Erythroblast (primary cell): ENCODE measurements around the gene ASMT.
"Not testable (repeated sequence)": the region's sequence is repeated elsewhere in the genome, so short reads cannot be mapped to it uniquely, and the experiment has no call there.

Experiments used
- DNase-seq, 2 experiments: peaks; one replicate each; lab custom pipeline; 2025; lab: John Stamatoyannopoulos, UW
- GATA1 ChIP-seq: IDR thresholded peaks from 2 replicates; pipeline ENCODE4 v1.6.1; 2011; ENCODE audit warnings: low read depth, mild to moderate bottlenecking, control low read depth, low read length, moderate library complexity
- POLR2A ChIP-seq: IDR thresholded peaks from 2 replicates; pipeline ENCODE4 v1.6.1; 2011; ENCODE audit warnings: mild to moderate bottlenecking, low read length

Gene ASMT, protein sequence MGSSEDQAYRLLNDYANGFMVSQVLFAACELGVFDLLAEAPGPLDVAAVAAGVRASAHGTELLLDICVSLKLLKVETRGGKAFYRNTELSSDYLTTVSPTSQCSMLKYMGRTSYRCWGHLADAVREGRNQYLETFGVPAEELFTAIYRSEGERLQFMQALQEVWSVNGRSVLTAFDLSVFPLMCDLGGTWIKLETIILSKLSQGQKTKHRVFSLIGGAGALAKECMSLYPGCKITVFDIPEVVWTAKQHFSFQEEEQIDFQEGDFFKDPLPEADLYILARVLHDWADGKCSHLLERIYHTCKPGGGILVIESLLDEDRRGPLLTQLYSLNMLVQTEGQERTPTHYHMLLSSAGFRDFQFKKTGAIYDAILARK

DNA sequence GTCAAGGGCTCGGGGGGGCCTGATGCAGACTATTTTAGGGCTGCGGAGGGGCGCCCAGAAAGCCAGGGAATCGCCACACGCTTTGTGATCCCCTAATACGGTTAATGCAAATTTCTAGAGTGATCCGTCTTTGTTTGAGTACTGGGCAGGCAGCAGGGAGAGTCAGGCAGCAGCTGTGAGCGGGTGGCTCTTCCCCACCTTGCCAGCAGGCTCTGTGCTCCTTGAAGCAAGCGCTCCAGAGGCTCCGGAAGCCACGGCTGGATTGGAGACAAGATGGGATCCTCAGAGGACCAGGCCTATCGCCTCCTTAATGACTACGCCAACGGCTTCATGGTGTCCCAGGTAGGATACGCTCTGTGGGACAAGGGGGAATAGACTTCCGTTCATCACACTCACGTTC, at the start of gene ASMT:
TSS of gene ASMT (plus strand) at position 133 of the 400 bp plus-strand sequence. CDS start at position 274, 141 bp downstream.
- no peak for DNase-seq
- TF ChIP-seq GATA1 (no peak), POLR2A (no peak)

DNA sequence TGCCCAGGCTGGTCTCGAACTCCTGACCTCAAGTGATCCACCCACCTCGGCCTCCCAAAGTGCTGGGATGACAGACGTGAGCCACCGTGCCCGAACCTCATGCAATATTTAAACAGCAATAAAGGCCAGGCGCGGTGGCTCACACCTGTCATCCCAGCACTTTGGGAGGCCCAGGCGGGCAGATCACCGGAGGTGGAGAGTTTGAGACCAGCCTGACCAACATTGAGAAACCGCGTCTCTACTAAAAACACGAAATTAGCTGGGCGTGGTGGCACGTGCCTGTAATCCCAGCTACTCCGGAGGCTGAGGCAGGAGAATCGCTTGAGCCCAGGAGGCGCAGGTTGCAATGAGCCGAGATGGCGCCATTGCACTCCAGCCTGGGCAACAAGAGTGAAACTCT, 40.7 kb upstream of the ASMT start:
- not testable (repeated sequence) for DNase-seq

DNA sequence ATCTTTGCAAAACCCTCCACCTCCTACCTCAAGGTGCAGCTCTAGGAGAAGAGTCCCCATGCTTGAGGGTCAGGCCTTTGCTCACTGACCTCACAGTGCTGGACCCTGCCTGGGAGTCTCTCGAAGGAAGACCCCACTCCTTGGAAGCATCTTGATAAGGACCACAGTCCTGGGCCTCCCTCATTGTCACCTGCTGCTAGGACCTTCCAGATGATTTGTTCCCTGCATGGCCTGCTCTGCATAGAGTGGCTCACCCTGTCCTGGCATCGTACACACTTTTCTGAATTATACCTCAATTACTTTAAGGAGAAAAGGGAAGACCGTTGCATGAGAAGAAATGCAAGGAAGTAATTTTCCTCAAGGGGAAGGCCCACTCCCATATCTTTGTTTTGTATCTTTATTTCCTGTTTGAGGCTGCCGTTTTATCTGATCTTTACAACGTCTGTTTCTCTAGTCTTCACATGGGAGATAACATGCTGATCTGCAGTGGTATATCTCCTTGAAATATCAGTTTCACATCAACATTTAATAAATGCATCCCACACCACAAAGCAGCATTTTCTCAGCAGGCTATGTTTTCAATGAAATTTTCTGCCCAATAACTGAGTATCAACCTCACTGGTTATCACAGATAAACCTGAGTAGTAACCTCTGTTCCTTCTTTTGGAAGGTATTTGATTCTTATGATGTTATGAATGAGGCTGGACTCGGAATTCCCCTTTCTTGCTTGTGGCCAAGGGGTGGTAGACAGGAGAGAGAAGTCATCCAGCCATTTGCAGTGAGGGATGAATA, 38.5 kb upstream of the ASMT start:
- no peak for DNase-seq
- TF ChIP-seq GATA1: no peak
- no peak for TF ChIP-seq POLR2A

DNA sequence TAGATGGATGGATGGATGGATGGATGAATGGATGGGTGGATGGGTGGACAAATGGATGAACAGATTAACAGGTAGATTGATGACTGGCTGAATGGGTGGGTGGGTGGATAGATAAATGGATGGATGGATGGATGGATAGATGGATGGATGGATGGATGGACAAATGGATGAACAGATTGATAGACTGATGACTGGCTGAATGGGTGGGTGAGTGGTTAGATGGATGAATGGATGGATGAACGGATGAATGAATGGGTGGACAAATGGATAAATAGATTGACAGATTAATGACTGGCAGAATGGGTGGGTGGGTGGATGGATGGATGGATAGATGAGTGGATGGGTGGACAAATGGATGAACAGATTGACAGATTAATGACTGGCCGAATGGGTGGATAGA, 37.0 kb upstream of the ASMT start:
- no peak for TF ChIP-seq GATA1
- no peak for TF ChIP-seq POLR2A
- no peak for DNase-seq

DNA sequence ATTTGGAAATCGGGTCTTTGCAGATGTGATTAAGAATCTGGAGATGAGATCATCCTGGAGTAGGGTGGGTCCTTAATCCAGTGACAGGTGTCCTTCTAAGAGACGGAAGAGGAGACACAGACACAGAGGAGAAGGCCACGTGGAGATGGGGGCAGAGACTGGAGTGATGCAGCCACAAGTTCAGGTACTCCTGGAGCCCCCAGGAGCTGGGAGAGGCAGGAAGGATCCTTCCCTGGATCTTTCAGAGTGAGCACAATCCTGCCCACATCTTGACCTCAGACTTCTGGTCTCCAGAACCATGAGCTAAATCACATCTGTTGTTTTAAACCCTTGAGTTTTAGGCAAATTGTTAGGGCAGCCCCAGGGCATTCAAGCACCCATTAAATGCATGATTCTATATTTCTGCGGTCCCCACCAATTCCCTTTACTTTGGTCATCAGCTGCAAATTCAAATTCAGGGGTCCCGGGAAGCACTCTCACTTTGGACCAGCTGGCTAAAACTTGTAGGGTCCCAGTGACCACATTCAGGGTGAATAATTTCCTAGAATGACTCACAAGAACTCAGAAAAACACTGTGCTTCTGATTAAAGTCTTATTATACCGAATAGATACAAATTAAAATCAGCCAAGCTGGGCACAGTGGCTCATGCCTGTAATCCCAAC, 36.2 kb upstream of the ASMT start:
- TF ChIP-seq GATA1 (no peak), POLR2A (no peak)
- DNase-seq: no peak

DNA sequence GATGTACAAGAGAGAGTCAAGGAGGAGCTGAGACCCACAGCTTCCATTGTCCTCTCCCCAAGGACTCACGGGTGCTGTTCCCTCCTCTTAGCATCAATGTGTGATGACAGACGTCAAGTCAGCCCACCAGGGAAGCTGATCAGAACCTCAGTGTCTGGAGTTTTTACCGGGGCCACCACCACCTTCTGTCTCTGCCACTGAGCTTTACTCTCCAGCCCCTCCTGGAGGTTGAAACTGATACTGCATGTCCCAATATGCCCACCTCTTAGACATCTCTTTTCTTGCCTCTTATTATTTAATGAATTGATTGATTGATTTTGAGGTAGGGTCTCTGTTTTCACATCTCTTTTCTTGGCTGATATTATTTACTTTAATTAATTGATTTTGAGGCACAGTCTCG, 33.7 kb upstream of the ASMT start:
- peak; percentile 85 to 86 for DNase-seq
- TF ChIP-seq GATA1 (no peak), POLR2A (no peak)

DNA sequence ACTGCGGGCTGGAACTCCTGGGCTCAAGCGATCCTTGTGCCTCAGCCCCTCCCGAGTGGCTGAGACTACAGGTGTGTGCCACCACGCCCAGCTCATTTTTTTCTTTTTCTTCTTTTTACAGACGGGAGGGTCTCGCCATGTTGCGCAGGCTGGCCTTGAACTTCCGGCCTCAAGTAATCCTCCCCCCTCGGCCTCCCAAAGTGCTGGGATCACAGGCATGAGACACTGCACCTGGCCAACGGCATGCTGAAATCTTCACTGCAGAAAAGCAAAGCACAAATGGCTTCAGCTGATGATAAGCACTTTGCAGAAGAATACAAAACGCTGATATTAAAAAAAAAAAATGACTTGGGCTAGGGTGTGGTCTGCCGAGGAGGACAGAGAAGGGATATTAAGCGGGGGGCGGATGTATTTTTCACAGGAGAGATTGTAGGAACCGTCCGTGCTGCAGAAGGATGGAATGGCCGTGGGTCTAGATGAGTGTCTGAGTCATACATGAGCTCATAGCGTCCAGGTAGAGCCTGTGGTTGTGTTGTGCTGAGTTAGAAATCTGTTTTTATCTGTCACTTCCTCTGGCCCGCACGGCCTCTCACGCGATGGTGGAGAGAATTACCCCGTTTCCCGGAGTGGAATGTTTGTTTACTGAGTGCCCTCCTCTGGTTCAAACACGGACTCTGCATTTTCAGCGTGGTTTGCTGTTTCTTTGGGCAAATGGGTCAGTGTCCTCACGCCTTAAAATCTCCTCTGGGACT, 32.0 kb upstream of the ASMT start:
- DNase-seq: no peak
- TF ChIP-seq POLR2A (no peak), GATA1 (no peak)

DNA sequence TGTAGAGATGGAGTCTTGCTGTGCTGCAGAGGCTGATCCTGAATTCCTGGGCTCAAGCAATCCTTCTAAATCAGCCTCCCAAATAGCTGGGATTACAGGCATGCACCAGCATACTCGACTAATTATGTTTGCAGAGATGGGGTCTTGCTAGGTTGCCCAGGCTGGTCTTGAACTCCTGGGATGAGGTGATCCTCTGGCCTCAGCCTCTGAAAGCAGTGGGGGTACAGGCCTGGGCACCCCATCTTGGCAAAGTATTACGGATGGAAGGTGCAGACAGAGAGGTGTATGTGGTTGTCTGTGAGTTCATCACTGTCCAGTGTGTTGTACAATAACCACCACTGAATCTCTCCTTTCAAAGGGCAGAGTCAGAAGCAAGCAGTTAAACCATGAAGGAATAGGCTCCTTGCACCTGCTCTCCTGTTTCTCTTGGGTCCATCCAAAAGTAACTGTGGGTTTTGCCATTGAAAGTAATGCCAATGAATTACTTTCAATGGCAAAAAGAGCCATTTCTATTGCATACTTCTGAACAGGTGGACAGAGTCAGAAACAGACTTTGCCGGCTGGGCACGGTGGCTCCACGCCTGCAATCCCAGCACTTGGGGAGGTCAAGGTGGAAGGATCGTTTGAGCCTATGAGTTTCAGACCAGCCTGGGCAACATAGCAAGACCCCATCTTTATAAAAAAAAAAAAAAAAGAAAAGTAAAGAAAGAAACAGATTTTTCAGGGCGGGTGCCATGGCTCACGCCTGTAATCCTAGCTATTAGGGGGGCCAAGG, 30.4 kb upstream of the ASMT start:
- TF ChIP-seq GATA1: no peak
- TF ChIP-seq POLR2A: no peak
- no peak for DNase-seq

DNA sequence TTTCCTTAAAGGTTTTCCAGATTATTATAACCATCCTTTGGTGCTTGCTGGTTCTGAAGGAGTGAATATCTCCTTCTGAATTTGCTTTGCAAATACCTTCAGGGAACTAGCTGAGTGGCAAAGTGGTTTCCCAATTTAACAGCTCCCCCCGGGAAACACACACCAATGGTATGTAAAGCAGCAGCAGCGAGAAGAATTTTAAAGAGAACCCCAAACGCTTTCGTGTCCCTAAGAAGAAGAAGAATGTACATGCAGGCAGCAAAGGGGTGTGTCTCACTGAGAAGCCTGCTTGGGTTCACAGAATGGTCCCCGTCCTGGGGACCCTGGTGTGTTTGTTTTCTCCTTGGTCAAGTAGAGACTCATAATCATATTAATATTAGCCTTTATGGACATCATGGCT, 27.7 kb upstream of the ASMT start:
- TF ChIP-seq POLR2A: no peak
- no peak for TF ChIP-seq GATA1
- no peak for DNase-seq

DNA sequence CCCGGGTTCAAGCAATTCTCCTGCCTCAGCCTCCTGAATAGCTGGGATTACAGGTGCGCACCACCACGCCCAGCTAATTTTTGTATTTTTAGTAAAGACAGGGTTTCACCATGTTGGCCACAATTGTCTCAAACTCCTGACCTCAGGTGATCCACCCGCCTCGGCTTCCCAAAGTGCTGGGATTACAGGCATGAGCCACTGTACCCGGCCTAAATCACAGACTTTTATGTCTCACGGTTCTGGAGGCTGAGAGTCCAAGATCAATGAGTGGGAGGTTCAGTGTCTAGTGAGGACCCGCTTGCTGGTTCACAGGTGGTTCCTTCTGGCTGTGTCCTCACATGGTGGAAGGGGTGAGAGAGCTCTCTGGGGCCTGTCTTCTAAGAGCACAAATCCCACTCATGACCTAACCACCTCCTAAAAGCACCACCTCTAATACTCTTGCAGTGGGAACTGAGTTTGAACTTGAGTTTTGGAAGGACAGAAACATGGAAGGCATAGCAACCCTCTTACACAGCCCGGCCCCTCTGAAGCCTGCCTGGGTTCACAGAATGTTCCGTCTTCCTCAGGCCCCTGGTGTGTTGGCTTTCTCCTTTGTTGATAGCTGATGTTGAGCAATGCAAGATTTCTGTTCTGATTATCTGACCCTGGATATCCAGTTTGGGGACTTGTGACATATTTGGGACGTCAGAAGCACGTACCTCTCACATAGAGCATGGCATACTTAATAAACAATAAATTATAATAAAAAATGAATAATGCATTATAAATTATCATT, 25.3 kb upstream of the ASMT start:
- TF ChIP-seq GATA1 (no peak), POLR2A (no peak)

DNA sequence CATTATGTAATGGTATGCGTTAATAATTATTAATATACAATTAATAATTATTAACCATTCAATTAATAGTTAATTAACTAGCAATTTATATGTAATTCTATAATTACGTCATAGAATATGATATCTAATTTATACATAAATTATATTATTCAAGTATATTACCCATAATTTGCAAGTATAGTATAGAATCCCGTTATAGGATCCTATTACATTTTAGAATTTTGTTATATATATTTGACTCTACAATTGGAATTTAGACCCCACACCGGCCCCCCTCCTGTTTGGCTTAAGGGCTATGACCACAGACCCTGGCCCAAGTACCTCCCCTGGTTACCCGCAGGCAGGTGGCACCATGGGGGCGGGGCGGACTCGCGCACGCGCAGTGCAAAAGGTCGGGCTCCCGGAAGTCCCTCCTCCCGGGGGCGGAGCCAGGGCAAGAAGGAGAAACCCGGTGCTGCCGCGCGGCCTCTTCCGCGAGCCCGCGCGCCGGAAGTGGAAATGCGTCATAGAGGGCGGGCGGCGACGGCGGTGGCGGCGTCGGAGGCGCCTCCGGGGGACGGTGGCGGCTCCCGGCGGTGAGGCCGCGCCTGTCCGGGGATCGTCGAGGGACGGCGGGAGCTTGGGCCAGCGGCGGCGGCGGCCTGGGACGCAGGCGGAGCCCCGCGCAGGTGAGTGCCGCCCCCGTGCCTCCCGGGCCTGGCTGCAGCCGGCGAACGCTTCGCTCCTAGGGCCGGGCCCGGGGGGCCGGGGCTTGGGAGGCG, 23.6 kb upstream of the ASMT start, which contains the start of gene AKAP17A:
TSS of gene AKAP17A (plus strand) at position 503 of the 761 bp plus-strand sequence. CDS start 1,859 bp downstream, outside the sequence.
- peak; percentile 96 to 97 for DNase-seq
- TF ChIP-seq GATA1 (no peak), POLR2A (peak; percentile 72)

More for the DNA sequence above, 25.3 kb upstream of the ASMT start:
- no peak for DNase-seq
